K562 (cell line): ENCODE data around the gene PPP1R9B. TPM values are rescaled to one million over a fixed set of nuclear protein-coding genes. Genes with fewer than 3 reads are reported as not detected.

Experiments used
- ATAC-seq: fragments of 200-7000 bp; cut with Tn5 transposase; 3 replicates; pipeline ENCODE4 v1.9.1; 2020; ENCODE audit warnings: moderate library complexity
- BruUV-seq: library from RNA; stranded (reverse); fragments of 400-500 nt; replicated peaks from 2 replicates; lab custom pipeline; 2021; lab: Mats Ljungman, UMichigan
- CTCF ChIA-PET: fragments of 300-600 bp; formaldehyde crosslinking; extraction: SDS; loops from one replicate; lab custom pipeline; 2021; ENCODE audit warnings: low intra/inter-chr PET ratio; lab: Yijun Ruan, JAX
- POLR2A ChIA-PET: fragments of 300-600, 350-650 bp; sonication (Branson Sonifier 250); formaldehyde crosslinking; extraction: SDS; loops from one replicate; lab custom pipeline; 2021; ENCODE audit warnings: antibody characterized with exemption, inconsistent platforms; lab: Yijun Ruan, JAX
- DNase-seq, 4 experiments: peaks; one replicate each; pipeline versions ENCODE4 v3.0.0 to v3.0.0-alpha.2; 2011 to 2018; ENCODE audit warnings: low spot score in 3 of 4, mixed read lengths in 3 of 4; ENCODE audit errors: extremely low read depth in 1 of 4
- FAIRE-seq: peaks from 2 replicates; lab custom pipeline; 2011; peaks lifted over from hg19 to GRCh38; lab: Jason Lieb, UNC
- H2AFZ ChIP-seq: 2 replicates; pipeline ENCODE4 v1.6.0; 2011; ENCODE audit warnings: low read depth, low read length, control low read depth, inconsistent platforms
- H3K27ac ChIP-seq: fragments of 200-600 bp; 3 replicates; pipeline ENCODE4 v1.8.0; 2011; ENCODE audit warnings: low read depth, mild to moderate bottlenecking, control low read depth, inconsistent platforms, low read length, moderate library complexity, mixed read lengths; ENCODE audit errors: extremely low read depth
- H3K27me3 ChIP-seq, 2 experiments: fragments of 300-600 bp in 1 of 2; 2 replicates in 1 of 2; 3 replicates in 1 of 2; pipeline versions ENCODE4 v1.6.0 to v1.8.0; 2011; ENCODE audit warnings: inconsistent platforms in 2 of 2, low read length in 2 of 2, mild to moderate bottlenecking in 1 of 2, mixed read lengths in 1 of 2, moderate library complexity in 1 of 2; ENCODE audit not compliant: control insufficient read depth in 2 of 2, insufficient read depth in 2 of 2
- H3K36me3 ChIP-seq: fragments of 300-600 bp; 3 replicates; pipeline ENCODE4 v1.8.0; 2011; ENCODE audit warnings: mild to moderate bottlenecking, low read length, inconsistent platforms; ENCODE audit not compliant: control insufficient read depth, insufficient read depth
- H3K4me1 ChIP-seq, 2 experiments: fragments of 200-600 bp in 1 of 2; replicated peaks in 1 of 2; 2 replicates in 1 of 2; 3 replicates in 1 of 2; pipeline versions ENCODE4 v1.5.1 to v1.8.0; 2011; ENCODE audit warnings: inconsistent platforms in 2 of 2, low read length in 2 of 2, mild to moderate bottlenecking in 1 of 2, mixed read lengths in 1 of 2, moderate library complexity in 1 of 2; ENCODE audit not compliant: control insufficient read depth in 2 of 2, insufficient read depth in 2 of 2
- H3K4me2 ChIP-seq: 2 replicates; pipeline ENCODE4 v1.6.1; 2011; ENCODE audit warnings: low read length, control low read depth, inconsistent platforms, mixed read lengths; ENCODE audit not compliant: insufficient read depth
- H3K4me3 ChIP-seq: fragments of 200-600 bp; sonication (generic), shearing (Covaris generic); 2 replicates; pipeline ENCODE4 v1.5.1; 2016; ENCODE audit warnings: control low read depth, inconsistent platforms
- H3K79me2 ChIP-seq: fragments of 200-600 bp; 3 replicates; pipeline ENCODE4 v1.8.0; 2011; ENCODE audit warnings: low read length, inconsistent platforms; ENCODE audit not compliant: control insufficient read depth, insufficient read depth
- H3K9ac ChIP-seq, 2 experiments: 2 replicates each; pipeline versions ENCODE4 v1.6.0 to v1.6.1; 2011; ENCODE audit warnings: low read depth in 2 of 2, low read length in 2 of 2, control low read depth in 1 of 2, inconsistent platforms in 1 of 2, mild to moderate bottlenecking in 1 of 2, mixed read lengths in 1 of 2; ENCODE audit not compliant: insufficient read depth in 1 of 2
- H3K9me1 ChIP-seq: one replicate; pipeline ENCODE4 v1.6.0; 2011; ENCODE audit warnings: inconsistent platforms, mild to moderate bottlenecking, low read length, moderate library complexity; ENCODE audit not compliant: control insufficient read depth, insufficient read depth
- H3K9me3 ChIP-seq: replicated peaks from 2 replicates; pipeline ENCODE4 v1.5.1; 2011; ENCODE audit warnings: low read depth, low read length, inconsistent platforms; ENCODE audit not compliant: control insufficient read depth, insufficient read depth
- H4K20me1 ChIP-seq: replicated peaks from 2 replicates; pipeline ENCODE4 v1.6.1; 2011; ENCODE audit warnings: low read length, inconsistent platforms, mixed read lengths; ENCODE audit not compliant: control insufficient read depth, insufficient read depth
- CBX8 ChIP-seq: fragments of 200-600 bp; sonication (generic); IDR thresholded peaks from 2 replicates; pipeline ENCODE4 v1.6.1; 2012; ENCODE audit warnings: borderline replicate concordance, mixed run types, low read depth, mild to moderate bottlenecking, moderate library complexity, mixed read lengths, low read length, control low read depth, inconsistent platforms; ENCODE audit not compliant: poor library complexity, severe bottlenecking; ENCODE audit errors: extremely low read depth
- CHD2 ChIP-seq: IDR thresholded peaks from 2 replicates; pipeline ENCODE4 v1.6.1; 2011; ENCODE audit warnings: low read depth, low read length
- EZH2 ChIP-seq: IDR thresholded peaks from 2 replicates; pipeline ENCODE4 v1.6.1; 2012; ENCODE audit warnings: low read depth, mild to moderate bottlenecking, inconsistent platforms, low read length, borderline replicate concordance
- IRF2 ChIP-seq: sonication (generic); formaldehyde crosslinking; IDR thresholded peaks from 2 replicates; pipeline ENCODE4 v1.8.1; 2022; ENCODE audit warnings: mild to moderate bottlenecking, missing genetic modification reagents
- LCOR ChIP-seq: sonication (generic); formaldehyde crosslinking; IDR thresholded peaks from 2 replicates; pipeline ENCODE4 v1.8.0; 2022; ENCODE audit warnings: mild to moderate bottlenecking, missing genetic modification reagents
- MCM2 ChIP-seq: fragments of 450-650 bp; IDR thresholded peaks from 2 replicates; pipeline ENCODE4 v1.6.1; 2017; ENCODE audit warnings: low read depth, mild to moderate bottlenecking
- SETDB1 ChIP-seq: IDR thresholded peaks from one replicate; pipeline ENCODE4 v1.6.1; 2012; ENCODE audit warnings: low read length, control low read depth, inconsistent platforms
- SMARCE1 ChIP-seq: fragments of 450-650 bp; IDR thresholded peaks from 2 replicates; pipeline ENCODE4 v1.7.1; 2016; ENCODE audit warnings: mild to moderate bottlenecking
- SMC3 ChIP-seq: conservative IDR thresholded peaks from 2 replicates; pipeline ENCODE4 v1.6.1; 2011; ENCODE audit warnings: low read depth, low read length, improper control_type of control experiment; ENCODE audit not compliant: insufficient read depth
- TARDBP ChIP-seq: fragments of 450-650 bp; IDR thresholded peaks from 2 replicates; pipeline ENCODE4 v1.6.1; 2016
- TEAD4 ChIP-seq, 2 experiments: sonication (generic) in 1 of 2; formaldehyde crosslinking in 1 of 2; IDR thresholded peaks; 2 replicates each; pipeline versions ENCODE4 v1.6.1 to v1.8.0; 2012 to 2022; ENCODE audit warnings: borderline replicate concordance in 1 of 2, inconsistent platforms in 1 of 2, low read length in 1 of 2, mild to moderate bottlenecking in 1 of 2, missing genetic modification reagents in 1 of 2
- ZNF253 ChIP-seq: fragments of 250-450 bp; sonication (Bioruptor Pico); conservative IDR thresholded peaks from 2 replicates; pipeline ENCODE4 v1.6.1; 2021; ENCODE audit warnings: mild to moderate bottlenecking
- ZNF717 ChIP-seq: fragments of 250-450 bp; sonication (Bioruptor Pico); IDR thresholded peaks from 2 replicates; pipeline ENCODE4 v1.5.0; 2021
- WGBS: fragments of 100-300 bp; shearing (Covaris generic); methylation state at CpG from one replicate; pipeline ENCODE4 v1.1.6; 2016; ENCODE audit warnings: low coverage, mixed read lengths; ENCODE audit not compliant: insufficient coverage; ENCODE audit errors: missing lambda C conversion rate; 5-methylcytosine and 5-hydroxymethylcytosine counted together
- in situ Hi-C: fragments of 300-500 bp; cut with MboI; formaldehyde crosslinking; loops from 4 replicates; pipeline ENCODE4 v1.15.0; 2018; ENCODE audit warnings: inconsistent platforms, mixed read lengths
- intact Hi-C: fragments of 100-400 bp; cut with micrococcal nuclease; formaldehyde crosslinking; loops from 2 replicates; pipeline ENCODE4 v1.14.2; 2022
- polyA plus RNA-seq, 8 experiments: library from polyadenylated mRNA; depleted of rRNA in 4 of 8; stranded (reverse) in 5 of 8; unstranded in 3 of 8; fragments of >200 nt; fragmentation: Nextera tagmentation in 2 of 8; fragmentation: Illumina TruSeq in 1 of 8; extraction: Ambion mirVana in 2 of 8; extraction: Trizol in 1 of 8; gene quantifications; 2 replicates each; pipeline versions ENCODE4 v1.2.1 to v1.2.3, GENCODE V29; 2011 to 2014; ENCODE audit warnings: inconsistent platforms in 1 of 8, missing spikeins in 1 of 8
- total RNA-seq, 7 experiments: library from RNA; depleted of rRNA in 6 of 7; stranded (reverse); fragments of >200 nt in 6 of 7; fragmentation: Illumina TruSeq in 2 of 7; extraction: Trizol in 2 of 7; gene quantifications; 2 replicates each; pipeline versions ENCODE4 v1.2.1 to v1.2.3, GENCODE V29; 2011 to 2021; ENCODE audit warnings: low replicate concordance in 1 of 7
- TF ChIP-seq, protein P1 (sequence below): sonication (generic); formaldehyde crosslinking; IDR thresholded peaks from 2 replicates; pipeline ENCODE4 v1.8.0; 2022; ENCODE audit warnings: mild to moderate bottlenecking, missing genetic modification reagents
- TF ChIP-seq, protein P2 (sequence below): sonication (generic); formaldehyde crosslinking; IDR thresholded peaks from 2 replicates; pipeline ENCODE4 v1.8.1; 2023; ENCODE audit warnings: mild to moderate bottlenecking, missing genetic modification reagents, moderate library complexity

Gene PPP1R9B
- total and polyA plus RNA-seq, 9 of the 15 experiments (the other 6 are each of a cell fraction or from before 2014, with no cell fraction given): 0.10 to 63.5 (median 24.7) TPM

DNA sequence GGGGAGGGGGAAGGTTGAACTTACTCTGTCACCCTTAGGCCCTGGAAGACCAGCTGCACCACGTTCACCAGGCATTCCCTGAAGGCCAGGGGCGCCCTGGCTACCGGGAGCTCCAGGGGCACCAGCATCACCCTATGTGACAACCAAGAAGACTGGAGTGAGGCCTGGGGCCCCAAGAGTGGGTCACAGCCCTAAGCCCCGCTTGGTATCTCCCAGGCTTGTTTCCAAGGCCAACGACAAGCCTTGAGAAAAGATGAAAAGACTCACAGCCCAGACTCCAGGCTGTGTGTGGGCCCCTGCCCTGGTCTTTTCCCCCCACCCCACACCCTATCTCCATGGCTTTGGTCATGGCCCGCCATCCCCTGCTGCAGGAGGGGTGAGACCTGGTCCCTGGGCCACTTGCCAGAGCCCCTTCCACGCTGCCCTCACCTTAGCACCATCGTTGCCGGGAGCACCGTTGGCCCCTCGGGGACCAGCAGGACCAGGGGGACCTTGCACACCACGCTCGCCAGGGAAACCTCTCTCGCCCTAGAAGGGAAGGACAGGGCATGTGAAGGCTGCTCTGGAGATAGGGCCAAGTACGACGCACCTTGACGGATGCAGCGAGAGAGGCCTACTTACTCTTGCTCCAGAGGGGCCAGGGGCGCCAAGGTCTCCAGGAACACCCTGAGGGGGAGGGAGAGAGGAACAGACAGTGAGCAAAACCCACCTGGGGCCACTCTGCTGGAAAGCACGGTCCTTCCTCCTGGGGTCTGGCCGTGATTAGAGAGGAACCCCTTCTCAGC, 41.1 kb upstream of the PPP1R9B start:
- Histone ChIP-seq H3K9ac (no peak overlapping the region), H3K9me1 (no peaks in the 10 kb centered on the region), H3K9me3 (no peaks in the 10 kb centered on the region), H3K79me2 (no peaks in the 10 kb centered on the region), H3K4me1 (no peaks in the 10 kb centered on the region; a peak in 1 of 5 replicates), H3K27me3 (peaks cover 53 to 98% of the 10 kb centered on the region in 2 experiments; a peak in 4 of 5 replicates), H4K20me1 (peaks cover 7% of the 10 kb centered on the region; the same call in 1 of the 2 replicates), H3K4me2 (no peak overlapping the region), H3K36me3 (no peaks in the 10 kb centered on the region), H2AFZ (no peak overlapping the region), H3K27ac (no peak overlapping the region), H3K4me3 (no peak overlapping the region)
- DNase-seq (no peak), ATAC-seq (no peak), FAIRE-seq (no peak)
- in situ Hi-C loops (no loop called here), intact Hi-C loops (no loop called here)
- WGBS: 1% methylated on average over 17 of the region's 21 CpGs
- no peak for TF ChIP-seq LCOR
- TF ChIP-seq MCM2: no peak
- no peak for TF ChIP-seq EZH2
- TF ChIP-seq ZNF253 (CRISPR knock-in tag): no peak
- TF ChIP-seq, protein P1, sequence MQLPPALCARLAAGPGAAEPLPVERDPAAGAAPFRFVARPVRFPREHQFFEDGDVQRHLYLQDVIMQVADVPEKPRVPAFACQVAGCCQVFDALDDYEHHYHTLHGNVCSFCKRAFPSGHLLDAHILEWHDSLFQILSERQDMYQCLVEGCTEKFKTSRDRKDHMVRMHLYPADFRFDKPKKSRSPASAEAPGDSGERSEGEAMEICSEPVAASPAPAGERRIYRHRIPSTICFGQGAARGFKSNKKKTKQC (CRISPR knock-in tag): no peak
- no peak for TF ChIP-seq TARDBP
- no peak for TF ChIP-seq IRF2 (CRISPR knock-in tag)
- TF ChIP-seq SMC3: no peak
- no peak for TF ChIP-seq SMARCE1
- TF ChIP-seq, protein P2, sequence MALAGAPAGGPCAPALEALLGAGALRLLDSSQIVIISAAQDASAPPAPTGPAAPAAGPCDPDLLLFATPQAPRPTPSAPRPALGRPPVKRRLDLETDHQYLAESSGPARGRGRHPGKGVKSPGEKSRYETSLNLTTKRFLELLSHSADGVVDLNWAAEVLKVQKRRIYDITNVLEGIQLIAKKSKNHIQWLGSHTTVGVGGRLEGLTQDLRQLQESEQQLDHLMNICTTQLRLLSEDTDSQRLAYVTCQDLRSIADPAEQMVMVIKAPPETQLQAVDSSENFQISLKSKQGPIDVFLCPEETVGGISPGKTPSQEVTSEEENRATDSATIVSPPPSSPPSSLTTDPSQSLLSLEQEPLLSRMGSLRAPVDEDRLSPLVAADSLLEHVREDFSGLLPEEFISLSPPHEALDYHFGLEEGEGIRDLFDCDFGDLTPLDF: no peak
- TF ChIP-seq CHD2: no peak
- TF ChIP-seq ZNF717 (CRISPR knock-in tag): no peak
- no peak for TF ChIP-seq CBX8
- TF ChIP-seq TEAD4 (IDR thresholded peaks at IDR 0.05; ENCODE audit: low read length): no peak
- TF ChIP-seq TEAD4 (CRISPR knock-in tag; IDR thresholded peaks at IDR 0.05; ENCODE audit: borderline replicate concordance): no peak
- no peak for TF ChIP-seq SETDB1
- POLR2A ChIA-PET: interaction anchor here (0.6 kb wide), 1 partner anchor 350 kb away, joined by 3 read pairs; no protein-coding TSS in a partner anchor
- BruUV-seq: no TSS peak
- CTCF ChIA-PET: no interaction called here
